Measurements from ENCODE around the gene PPIA.

DNA sequence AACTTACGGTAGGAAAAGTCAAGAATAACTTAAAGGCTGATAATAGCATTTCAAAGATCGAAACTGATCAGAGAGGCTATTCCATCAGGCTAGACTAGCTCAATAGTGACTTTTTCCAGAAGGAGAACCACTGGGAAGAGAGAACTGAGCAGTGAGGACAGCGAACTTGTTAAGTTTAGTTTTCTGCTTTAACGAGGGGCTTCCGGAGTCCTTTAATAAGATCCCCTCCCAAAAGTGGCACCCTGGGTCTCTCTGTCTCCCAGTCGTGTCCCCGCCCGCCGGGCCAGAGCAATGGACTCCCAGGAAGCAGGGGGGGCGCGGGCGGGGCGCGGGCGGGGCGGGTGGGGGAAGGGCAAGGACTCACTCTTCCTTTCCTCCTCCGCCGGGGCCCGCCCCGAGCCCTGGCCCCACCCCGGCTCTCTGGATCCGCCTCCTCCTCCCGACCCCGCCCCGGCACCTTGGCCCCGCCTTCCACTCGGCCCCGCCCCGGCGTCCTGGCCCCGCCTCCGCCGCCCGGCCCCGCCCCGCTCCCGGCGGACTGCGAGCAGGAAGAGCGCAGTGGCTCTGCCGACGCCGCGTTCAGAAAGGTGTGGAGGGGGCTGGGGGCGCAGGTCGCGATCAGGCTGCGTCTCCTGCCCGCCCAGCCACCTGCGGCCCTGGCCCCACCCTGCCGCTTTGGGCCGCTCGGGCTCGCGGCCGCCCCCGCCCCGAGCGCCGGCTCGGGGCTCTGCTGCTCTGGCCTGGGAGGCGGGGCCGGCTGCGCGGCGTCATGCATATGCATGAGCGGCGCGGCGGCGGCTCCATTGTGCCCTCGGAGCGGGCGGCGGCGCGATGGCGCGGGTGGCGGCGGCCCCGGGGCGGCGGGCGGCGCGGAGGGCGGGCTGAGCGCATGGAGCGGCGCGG lies 48.2 kb upstream of the PPIA start, which contains the start of gene ZMIZ2:
- TF ChIP-seq, protein P1, sequence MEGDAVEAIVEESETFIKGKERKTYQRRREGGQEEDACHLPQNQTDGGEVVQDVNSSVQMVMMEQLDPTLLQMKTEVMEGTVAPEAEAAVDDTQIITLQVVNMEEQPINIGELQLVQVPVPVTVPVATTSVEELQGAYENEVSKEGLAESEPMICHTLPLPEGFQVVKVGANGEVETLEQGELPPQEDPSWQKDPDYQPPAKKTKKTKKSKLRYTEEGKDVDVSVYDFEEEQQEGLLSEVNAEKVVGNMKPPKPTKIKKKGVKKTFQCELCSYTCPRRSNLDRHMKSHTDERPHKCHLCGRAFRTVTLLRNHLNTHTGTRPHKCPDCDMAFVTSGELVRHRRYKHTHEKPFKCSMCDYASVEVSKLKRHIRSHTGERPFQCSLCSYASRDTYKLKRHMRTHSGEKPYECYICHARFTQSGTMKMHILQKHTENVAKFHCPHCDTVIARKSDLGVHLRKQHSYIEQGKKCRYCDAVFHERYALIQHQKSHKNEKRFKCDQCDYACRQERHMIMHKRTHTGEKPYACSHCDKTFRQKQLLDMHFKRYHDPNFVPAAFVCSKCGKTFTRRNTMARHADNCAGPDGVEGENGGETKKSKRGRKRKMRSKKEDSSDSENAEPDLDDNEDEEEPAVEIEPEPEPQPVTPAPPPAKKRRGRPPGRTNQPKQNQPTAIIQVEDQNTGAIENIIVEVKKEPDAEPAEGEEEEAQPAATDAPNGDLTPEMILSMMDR (IDR thresholded peaks at IDR 0.05; ENCODE audit: low read length), result no peak
- TF ChIP-seq EZH2phosphoT487 (IDR thresholded peaks at IDR 0.05; ENCODE audit: low read length), result no peak
